GM06990 (cell line): ENCODE results near the gene SLC8B1.

Experiments
- DNase-seq: peaks from one replicate; pipeline ENCODE4 v3.0.0-alpha.2; 2011; ENCODE audit not compliant: insufficient read length; ENCODE audit errors: extremely low read depth
- H3K27me3 ChIP-seq: replicated peaks from 2 replicates; pipeline ENCODE4 v1.6.0; 2011; ENCODE audit warnings: low read length; ENCODE audit not compliant: control insufficient read depth, insufficient read depth
- H3K36me3 ChIP-seq: 2 replicates; pipeline ENCODE4 v1.5.1; 2011; ENCODE audit warnings: low read length; ENCODE audit not compliant: control insufficient read depth, insufficient read depth
- H3K4me3 ChIP-seq: replicated peaks from 2 replicates; pipeline ENCODE4 v1.5.1; 2011; ENCODE audit warnings: low read depth, mild to moderate bottlenecking, control low read depth, low read length
- CTCF ChIP-seq: IDR thresholded peaks from 2 replicates; pipeline ENCODE4 v1.5.1; 2011; ENCODE audit warnings: low read length, control low read depth, mild to moderate bottlenecking, inconsistent platforms; ENCODE audit not compliant: insufficient read depth, poor library complexity, severe bottlenecking

SLC8B1 gene

GRCh38 chr12:113296557-113297213, 38.2 kb downstream of the SLC8B1 start:
- Histone ChIP-seq H3K4me3 (no peak overlapping the region), H3K27me3 (no peaks in the 10 kb centered on the region), H3K36me3 (peaks cover 15% of the 10 kb centered on the region)
- TF ChIP-seq CTCF = no peak
- DNase-seq = no peak

- no peak for TF ChIP-seq CTCF
- Histone ChIP-seq H3K27me3 (no peaks in the 10 kb centered on the region), H3K36me3 (peaks cover 19% of the 10 kb centered on the region), H3K4me3 (no peak overlapping the region)
- no peak for DNase-seq
Measured at GRCh38 chr12:113295886-113296556, 38.9 kb downstream of the SLC8B1 start.

- peaks cover 27% of the 10 kb centered on the region for H3K36me3 ChIP-seq
- no peak for TF ChIP-seq CTCF
- no peak overlapping the region for H3K4me3 ChIP-seq
- DNase-seq = no peak
- H3K27me3 ChIP-seq = no peaks in the 10 kb centered on the region
Measured at GRCh38 chr12:113293100-113293499, 41.8 kb downstream of the SLC8B1 start.

GRCh38 chr12:113292547-113292946, 42.4 kb downstream of the SLC8B1 start:
- peaks cover 27% of the 10 kb centered on the region for H3K36me3 ChIP-seq
- TF ChIP-seq CTCF = no peak

GRCh38 chr12:113292091-113292490, 42.8 kb downstream of the SLC8B1 start:
- peaks cover 25% of the 10 kb centered on the region for H3K36me3 ChIP-seq
- no peaks in the 10 kb centered on the region for H3K27me3 ChIP-seq
- no peak for DNase-seq
- H3K4me3 ChIP-seq = no peak overlapping the region
- TF ChIP-seq CTCF = no peak

More at GRCh38 chr12:113292547-113292946, 42.4 kb downstream of the SLC8B1 start:
- Histone ChIP-seq H3K4me3 (no peak overlapping the region), H3K27me3 (no peaks in the 10 kb centered on the region)
- no peak for DNase-seq
